Midbrain (tissue), 1 donor: ENCODE data around the gene PRPF18.

Experiments used
- DNase-seq: peaks from one replicate; lab custom pipeline; 2025; lab: John Stamatoyannopoulos, UW

Gene PRPF18

DNA sequence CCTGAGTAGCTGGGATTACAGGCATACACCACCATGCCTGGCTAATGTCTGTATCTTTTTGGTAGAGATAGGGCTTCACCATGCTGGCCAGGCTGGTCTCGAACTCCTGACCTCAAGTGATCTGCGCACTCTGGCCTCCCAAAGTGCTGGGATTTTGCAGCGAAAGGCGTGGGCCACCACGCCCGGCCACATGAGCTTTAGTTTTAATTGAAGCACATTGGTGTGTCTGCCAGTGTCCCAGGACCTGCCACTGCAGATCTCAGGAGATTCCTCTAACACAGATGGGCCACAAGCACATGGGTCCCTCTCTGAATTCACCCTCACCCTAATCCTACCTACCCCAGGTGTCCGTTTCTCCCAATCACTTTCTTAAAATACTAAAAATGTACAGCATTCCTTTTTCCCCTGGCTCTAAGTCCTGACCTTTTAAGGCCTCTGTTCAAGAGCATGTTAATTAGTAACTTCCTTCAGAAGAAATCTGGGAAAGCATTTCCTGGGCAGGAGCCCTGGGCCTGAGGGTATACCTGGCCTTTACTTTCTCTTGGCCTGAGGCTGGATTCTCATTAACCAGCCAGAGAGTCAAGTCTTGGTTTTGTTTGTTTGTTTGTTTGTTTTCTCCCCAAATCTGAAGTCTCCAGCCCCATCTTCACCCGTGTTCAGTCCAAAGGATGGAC lies 82.6 kb downstream of the PRPF18 start:
- no peak for DNase-seq

GRCh38 chr10:13669901-13670300 lies 83.1 kb downstream of the PRPF18 start:
- DNase-seq: no peak

GRCh38 chr10:13670311-13670710 lies 83.5 kb downstream of the PRPF18 start:
- no peak for DNase-seq

- DNase-seq: no peak
Measured at GRCh38 chr10:13671904-13672303, 85.1 kb downstream of the PRPF18 start.

GRCh38 chr10:13672548-13672947 lies 85.8 kb downstream of the PRPF18 start:
- no peak for DNase-seq

- DNase-seq: no peak
Measured at GRCh38 chr10:13673156-13673555, 86.4 kb downstream of the PRPF18 start.

DNA sequence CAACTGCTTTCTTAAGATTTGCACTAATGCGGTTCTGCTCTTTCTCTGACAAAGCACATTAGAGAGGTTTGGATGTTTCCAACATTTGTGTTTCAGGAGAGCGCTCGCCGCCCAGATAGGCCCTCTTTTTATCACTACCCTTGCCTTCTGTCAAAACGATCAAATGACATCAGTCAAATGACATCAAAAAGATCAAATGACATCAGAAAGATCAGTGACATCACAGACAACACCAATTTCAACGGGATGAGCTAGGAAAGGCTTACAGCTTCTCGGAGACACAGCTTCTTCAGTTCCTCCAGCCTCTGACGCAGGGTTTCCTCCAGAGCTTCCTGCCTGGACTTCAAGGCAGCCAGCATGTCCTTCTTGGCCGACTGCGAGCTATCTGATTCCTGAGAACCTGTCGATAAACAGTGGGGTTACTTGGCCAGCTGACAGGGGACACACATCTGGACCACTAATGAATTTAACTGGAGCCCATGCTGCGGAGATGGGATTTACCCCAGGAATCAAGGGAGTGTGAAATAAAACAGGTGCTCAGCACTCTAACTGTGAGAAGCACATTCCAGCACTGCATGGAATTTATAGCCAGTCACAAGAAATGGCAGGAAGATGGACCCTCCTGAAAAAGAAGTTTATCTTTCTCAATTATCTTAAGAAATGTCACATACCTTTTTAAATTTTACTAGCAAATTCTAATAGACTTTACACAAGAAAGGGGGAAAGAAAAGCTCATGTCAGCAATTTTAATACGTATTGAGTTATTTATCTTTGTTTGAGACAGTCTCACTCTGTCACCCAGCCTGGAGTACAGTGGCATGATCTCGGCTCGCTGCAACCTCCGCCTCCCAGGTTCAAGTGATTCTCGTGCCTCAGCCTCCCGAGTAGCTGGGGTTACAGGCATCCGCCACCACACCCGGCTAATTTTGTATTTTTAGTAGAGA lies 88.2 kb downstream of the PRPF18 start:
- no peak for DNase-seq

DNA sequence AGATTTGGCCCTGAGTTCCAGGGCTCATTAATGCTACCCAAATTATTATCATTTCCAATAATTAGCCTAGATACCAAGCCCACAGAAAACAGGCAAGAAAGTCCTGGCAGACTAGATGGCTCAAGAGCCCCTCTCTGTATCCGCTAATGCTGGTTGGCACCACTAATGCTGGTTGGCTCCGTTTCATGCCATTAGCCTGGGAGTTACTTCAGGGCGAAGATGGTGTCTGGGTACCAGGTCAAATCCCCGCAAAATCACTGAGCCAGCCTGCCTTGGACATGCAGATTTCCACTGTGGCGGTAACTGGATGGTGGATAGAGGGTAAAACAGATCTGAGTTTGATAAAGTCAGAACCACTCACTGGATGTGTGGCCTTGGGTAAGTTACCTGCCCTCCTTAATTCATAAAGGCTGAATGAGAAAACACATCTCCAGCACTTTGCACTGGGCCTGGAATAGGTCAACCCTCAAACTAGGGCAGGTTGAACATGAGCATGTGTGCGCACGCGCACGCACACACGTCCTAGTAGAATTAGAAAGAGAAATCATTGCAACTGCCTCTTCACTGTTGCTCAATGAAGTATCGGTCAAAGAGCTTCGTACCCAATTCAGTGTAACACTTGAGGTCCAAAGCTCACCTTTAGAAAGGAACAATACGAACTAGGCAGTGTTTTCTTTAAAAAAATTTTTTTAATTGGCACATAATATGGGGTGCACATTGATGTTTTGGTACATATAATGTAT lies 91.5 kb downstream of the PRPF18 start:
- DNase-seq: no peak
